Mononuclear cell (primary cell): ENCODE measurements around the gene GASK1A. TPM values are rescaled to one million over a fixed set of nuclear protein-coding genes. Genes with fewer than 3 reads are reported as not detected.

Experiments
- H3K27me3 ChIP-seq: 2 replicates; pipeline ENCODE4 v1.6.0; 2011; ENCODE audit warnings: low read length, control low read depth; ENCODE audit not compliant: insufficient read depth
- H3K4me1 ChIP-seq: 2 replicates; pipeline ENCODE4 v1.5.1; 2011; ENCODE audit warnings: mild to moderate bottlenecking, low read length, control low read depth; ENCODE audit not compliant: insufficient read depth
- H3K4me3 ChIP-seq: 2 replicates; pipeline ENCODE4 v1.5.1; 2011; ENCODE audit warnings: mild to moderate bottlenecking, low read length, moderate library complexity
- H3K9me3 ChIP-seq: 2 replicates; pipeline ENCODE4 v1.5.1; 2011; ENCODE audit warnings: low read depth, mild to moderate bottlenecking, control low read depth, low read length
- total RNA-seq: library from RNA; depleted of rRNA; stranded (reverse); fragments of >200 nt; gene quantifications from one replicate; pipeline ENCODE4 v1.2.3, GENCODE V29; 2012

The GASK1A gene
- total RNA-seq, 1 donor = 0.10 TPM

GRCh38 chr3:43014956-43015355 is 35.8 kb downstream of the GASK1A start:
- no peaks in the 10 kb centered on the region for H3K27me3 ChIP-seq
- H3K9me3 ChIP-seq = peaks cover 44% of the 10 kb centered on the region
- no peaks in the 10 kb centered on the region for H3K4me1 ChIP-seq
- H3K4me3 ChIP-seq = no peak overlapping the region

DNA sequence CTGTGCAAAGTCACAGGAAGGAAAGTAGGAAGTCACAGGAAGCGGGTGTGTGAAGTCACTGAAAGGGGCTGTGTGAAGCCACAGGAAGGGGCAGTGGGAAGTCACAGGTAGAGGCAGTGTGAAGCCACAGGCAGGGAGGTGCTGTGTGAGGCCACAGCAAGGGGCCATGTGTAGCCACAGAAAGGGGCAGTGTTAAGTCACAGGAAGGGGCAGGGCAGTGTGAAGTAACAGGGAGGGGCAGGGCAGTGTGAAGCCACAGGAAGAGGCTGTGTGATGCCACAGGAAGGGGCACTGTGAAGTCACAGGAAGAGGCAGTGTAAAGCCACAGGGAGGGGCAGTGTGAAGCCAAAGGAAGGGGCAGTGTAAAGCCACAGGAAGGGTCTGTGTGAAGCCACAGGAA is 36.5 kb downstream of the GASK1A start:
- H3K4me3 ChIP-seq = no peak overlapping the region
- peaks cover 2% of the 10 kb centered on the region for H3K4me1 ChIP-seq
- H3K9me3 ChIP-seq = peaks cover 44% of the 10 kb centered on the region
- no peaks in the 10 kb centered on the region for H3K27me3 ChIP-seq

DNA sequence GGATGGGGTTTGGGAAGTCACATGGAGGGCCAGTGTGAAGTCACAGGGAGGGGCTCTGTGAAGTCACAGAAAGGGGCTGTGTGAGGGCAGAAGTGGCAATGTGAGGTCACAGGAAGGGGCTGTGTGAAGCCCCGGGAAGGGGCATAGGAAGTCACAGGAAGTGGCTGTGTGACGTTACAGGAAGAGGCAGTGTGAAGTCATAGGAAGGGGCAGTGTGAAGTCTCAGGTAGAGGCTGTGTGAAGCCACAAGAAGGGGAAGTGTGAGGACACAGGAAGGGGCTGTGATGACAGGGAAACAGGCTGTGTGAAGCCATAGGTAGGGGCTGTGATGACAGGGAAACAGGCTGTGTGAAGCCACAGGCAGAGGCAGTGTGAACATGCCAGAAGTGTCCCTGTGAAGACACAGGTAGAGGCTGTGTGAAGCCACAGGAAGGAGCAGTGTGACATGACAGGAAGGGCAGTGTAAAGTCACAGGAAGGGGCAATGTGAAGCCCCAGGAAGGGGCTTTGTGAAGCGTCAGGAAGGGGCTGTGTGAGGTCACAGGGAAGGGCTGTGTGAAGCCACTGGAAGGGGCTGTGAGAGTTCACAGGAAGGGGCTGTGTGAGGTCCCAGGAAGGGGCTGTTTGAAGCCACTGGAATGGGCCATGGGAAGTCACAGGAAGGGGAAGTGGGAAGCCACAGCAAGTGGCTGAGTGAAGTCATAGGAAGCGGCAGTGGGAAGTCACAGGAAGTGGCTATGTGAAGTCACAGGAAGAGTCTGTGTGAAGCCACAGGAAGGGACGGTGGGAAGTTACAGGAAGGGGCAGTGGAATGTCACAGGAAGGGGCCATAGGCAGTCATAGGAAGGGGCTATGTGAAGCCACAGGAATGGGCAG is 37.1 kb downstream of the GASK1A start:
- peaks cover 44% of the 10 kb centered on the region for H3K9me3 ChIP-seq
- peaks cover 8% of the 10 kb centered on the region for H3K4me1 ChIP-seq
- H3K27me3 ChIP-seq = no peaks in the 10 kb centered on the region
- H3K4me3 ChIP-seq = no peak overlapping the region

- Histone ChIP-seq H3K9me3 (peaks cover 44% of the 10 kb centered on the region), H3K4me3 (no peak overlapping the region), H3K27me3 (no peaks in the 10 kb centered on the region), H3K4me1 (peaks cover 12% of the 10 kb centered on the region)
Measured at GRCh38 chr3:43017004-43017403, 37.9 kb downstream of the GASK1A start.

- Histone ChIP-seq H3K27me3 (no peaks in the 10 kb centered on the region), H3K4me3 (no peak overlapping the region), H3K4me1 (peaks cover 12% of the 10 kb centered on the region), H3K9me3 (peaks cover 39% of the 10 kb centered on the region)
Measured at GRCh38 chr3:43017593-43018195, 38.6 kb downstream of the GASK1A start.

DNA sequence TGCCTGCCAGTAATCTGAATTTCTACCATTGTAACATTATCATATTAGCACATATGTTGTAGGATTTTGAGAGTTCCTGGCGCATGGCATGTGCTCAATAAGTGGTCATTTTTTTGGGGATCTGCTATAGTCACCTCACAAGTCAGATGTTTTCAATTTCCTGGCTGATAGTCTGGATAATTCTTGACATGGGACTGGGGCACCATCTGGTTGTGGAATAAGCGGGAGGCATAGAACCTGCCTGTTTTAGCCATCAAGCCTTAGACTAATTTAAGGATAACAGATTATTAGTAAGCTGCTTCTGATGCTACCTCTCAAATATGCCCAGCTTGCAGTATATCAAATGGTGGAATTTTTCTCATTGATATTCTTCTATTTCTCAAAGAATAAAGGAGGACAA is 39.1 kb downstream of the GASK1A start:
- Histone ChIP-seq H3K27me3 (no peaks in the 10 kb centered on the region), H3K4me1 (peaks cover 16% of the 10 kb centered on the region), H3K9me3 (peaks cover 34% of the 10 kb centered on the region), H3K4me3 (no peak overlapping the region)

GRCh38 chr3:43019006-43019809 is 40.1 kb downstream of the GASK1A start:
- Histone ChIP-seq H3K4me3 (no peak overlapping the region), H3K9me3 (peaks cover 25% of the 10 kb centered on the region), H3K4me1 (peaks cover 23% of the 10 kb centered on the region), H3K27me3 (no peaks in the 10 kb centered on the region)

GRCh38 chr3:43019826-43020225 is 40.7 kb downstream of the GASK1A start:
- no peak overlapping the region for H3K4me3 ChIP-seq
- H3K9me3 ChIP-seq = peaks cover 22% of the 10 kb centered on the region
- H3K27me3 ChIP-seq = no peaks in the 10 kb centered on the region
- peaks cover 29% of the 10 kb centered on the region for H3K4me1 ChIP-seq

DNA sequence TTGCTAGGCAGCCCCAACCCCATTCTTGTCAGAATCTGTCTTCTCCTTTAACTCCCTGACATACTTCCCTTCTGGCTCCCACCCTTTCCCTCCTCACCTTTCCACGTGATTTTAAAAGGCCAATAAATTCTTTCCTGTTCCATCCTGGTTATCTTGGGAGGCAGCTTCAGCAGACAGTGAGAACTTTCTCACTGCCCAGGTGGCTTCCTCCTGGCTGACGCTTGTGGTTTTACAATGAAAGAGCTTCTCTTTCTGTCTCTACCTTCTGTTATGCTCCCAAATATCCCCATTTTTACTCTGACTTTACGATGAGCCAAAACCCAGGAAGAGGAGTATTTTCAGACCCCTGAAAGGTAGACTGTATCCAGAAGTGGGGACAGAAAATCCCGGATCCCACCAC is 42.1 kb downstream of the GASK1A start:
- Histone ChIP-seq H3K4me1 (peaks cover 35% of the 10 kb centered on the region), H3K27me3 (no peaks in the 10 kb centered on the region), H3K4me3 (no peak overlapping the region)

GRCh38 chr3:43022121-43022520 is 43.0 kb downstream of the GASK1A start:
- Histone ChIP-seq H3K27me3 (no peaks in the 10 kb centered on the region), H3K4me3 (no peak overlapping the region), H3K4me1 (peaks cover 35% of the 10 kb centered on the region), H3K9me3 (peaks cover 1% of the 10 kb centered on the region)

More for the DNA sequence above, 42.1 kb downstream of the GASK1A start:
- peaks cover 9% of the 10 kb centered on the region for H3K9me3 ChIP-seq

GRCh38 chr3:43023066-43023465 is 44.0 kb downstream of the GASK1A start:
- Histone ChIP-seq H3K9me3 (no peaks in the 10 kb centered on the region), H3K4me1 (peaks cover 35% of the 10 kb centered on the region), H3K27me3 (no peaks in the 10 kb centered on the region), H3K4me3 (no peak overlapping the region)

GRCh38 chr3:43023746-43024145 is 44.6 kb downstream of the GASK1A start:
- H3K4me3 ChIP-seq = no peak overlapping the region
- peaks cover 35% of the 10 kb centered on the region for H3K4me1 ChIP-seq
- no peaks in the 10 kb centered on the region for H3K27me3 ChIP-seq
- H3K9me3 ChIP-seq = no peaks in the 10 kb centered on the region

GRCh38 chr3:43024181-43024885 is 45.2 kb downstream of the GASK1A start:
- H3K4me3 ChIP-seq = no peak overlapping the region
- H3K9me3 ChIP-seq = no peaks in the 10 kb centered on the region
- H3K4me1 ChIP-seq = peaks cover 35% of the 10 kb centered on the region
- no peaks in the 10 kb centered on the region for H3K27me3 ChIP-seq

GRCh38 chr3:43025423-43025822 is 46.3 kb downstream of the GASK1A start:
- Histone ChIP-seq H3K9me3 (no peaks in the 10 kb centered on the region), H3K27me3 (no peaks in the 10 kb centered on the region), H3K4me1 (peaks cover 35% of the 10 kb centered on the region), H3K4me3 (no peak overlapping the region)
